Myocyte (in vitro differentiated cells): ENCODE data around the gene GPR141. TPM values are rescaled to one million over a fixed set of nuclear protein-coding genes. Genes with fewer than 3 reads are reported as not detected.

Experiments
- DNase-seq: peaks from one replicate; pipeline ENCODE4 v3.0.0-alpha.2; 2012; ENCODE audit warnings: low read depth
- polyA plus RNA-seq: library from polyadenylated mRNA; unstranded; fragments of >200 nt; gene quantifications from one replicate; pipeline ENCODE4 v1.2.1, GENCODE V29; 2012; ENCODE audit warnings: missing spikeins
- total RNA-seq: library from RNA; depleted of rRNA; stranded (reverse); fragments of >200 nt; gene quantifications from 2 replicates; pipeline ENCODE4 v1.2.3, GENCODE V29; 2014

The GPR141 gene, protein sequence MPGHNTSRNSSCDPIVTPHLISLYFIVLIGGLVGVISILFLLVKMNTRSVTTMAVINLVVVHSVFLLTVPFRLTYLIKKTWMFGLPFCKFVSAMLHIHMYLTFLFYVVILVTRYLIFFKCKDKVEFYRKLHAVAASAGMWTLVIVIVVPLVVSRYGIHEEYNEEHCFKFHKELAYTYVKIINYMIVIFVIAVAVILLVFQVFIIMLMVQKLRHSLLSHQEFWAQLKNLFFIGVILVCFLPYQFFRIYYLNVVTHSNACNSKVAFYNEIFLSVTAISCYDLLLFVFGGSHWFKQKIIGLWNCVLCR
- total RNA-seq: not detected in 2 replicates
- not detected for polyA plus RNA-seq

DNA sequence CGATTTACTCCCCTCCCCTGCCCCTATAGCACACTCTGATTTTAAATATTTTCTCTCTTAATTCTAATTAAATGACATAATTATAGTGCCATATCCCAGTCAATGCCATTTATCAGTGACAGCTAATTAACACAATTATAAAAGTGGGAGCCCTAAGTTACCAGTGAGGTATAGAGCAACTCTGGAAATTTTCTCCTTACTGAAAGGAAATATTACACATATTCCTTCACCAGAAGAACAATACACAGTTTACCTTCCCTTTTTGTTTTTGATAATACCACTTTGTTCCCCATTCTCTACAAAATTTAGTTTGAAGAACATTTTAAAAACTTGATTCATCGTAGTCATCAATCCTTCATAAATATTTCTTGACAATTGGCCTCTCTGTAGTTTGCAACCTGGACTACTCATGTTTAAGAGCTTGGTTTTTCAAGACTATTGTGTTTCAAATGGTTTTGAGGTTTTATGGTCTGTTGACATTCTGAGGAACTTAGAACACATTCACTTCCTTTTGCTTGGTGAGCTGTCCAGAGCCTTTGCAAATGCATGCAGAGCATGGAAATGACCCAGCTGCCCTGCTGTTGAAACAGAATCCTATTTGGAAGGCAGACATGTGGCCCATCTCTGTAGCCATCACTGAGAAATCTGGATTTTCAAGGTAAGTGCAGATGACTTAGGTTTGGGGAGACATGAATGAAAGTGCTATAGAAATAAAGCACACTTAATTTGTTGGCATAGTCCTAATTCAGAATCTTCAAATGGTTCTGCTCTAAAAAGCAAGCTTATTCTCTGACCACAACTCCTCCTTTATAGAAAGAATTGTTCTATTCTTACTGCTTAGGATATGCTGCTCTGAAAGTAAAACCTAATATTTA, at the start of gene GPR141:
Gene GPR141 (plus strand): TSS at position 521 of the 875 bp plus-strand sequence. CDS start 56,628 bp downstream, outside the sequence.
- no peak for DNase-seq

DNA sequence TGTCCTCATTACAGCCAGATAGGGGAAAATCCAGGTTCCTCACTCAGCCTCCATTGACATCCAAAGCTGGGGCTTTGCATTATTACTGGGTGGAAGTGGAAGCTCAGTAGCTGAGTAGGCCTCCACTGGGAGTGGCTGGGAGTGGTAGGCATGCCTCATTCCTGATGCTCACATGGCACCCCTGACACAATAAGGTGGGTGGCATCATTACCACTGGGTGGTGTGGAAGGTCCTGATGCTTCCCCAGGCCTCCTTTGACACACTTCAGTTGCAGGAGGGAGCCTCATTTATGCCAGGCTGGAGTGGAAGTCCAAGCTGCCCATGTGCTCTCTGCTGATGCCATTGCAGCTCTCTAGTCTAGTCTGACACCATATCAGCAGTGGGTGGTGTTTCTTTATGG, 48.2 kb upstream of the GPR141 start:
- no peak for DNase-seq

DNA sequence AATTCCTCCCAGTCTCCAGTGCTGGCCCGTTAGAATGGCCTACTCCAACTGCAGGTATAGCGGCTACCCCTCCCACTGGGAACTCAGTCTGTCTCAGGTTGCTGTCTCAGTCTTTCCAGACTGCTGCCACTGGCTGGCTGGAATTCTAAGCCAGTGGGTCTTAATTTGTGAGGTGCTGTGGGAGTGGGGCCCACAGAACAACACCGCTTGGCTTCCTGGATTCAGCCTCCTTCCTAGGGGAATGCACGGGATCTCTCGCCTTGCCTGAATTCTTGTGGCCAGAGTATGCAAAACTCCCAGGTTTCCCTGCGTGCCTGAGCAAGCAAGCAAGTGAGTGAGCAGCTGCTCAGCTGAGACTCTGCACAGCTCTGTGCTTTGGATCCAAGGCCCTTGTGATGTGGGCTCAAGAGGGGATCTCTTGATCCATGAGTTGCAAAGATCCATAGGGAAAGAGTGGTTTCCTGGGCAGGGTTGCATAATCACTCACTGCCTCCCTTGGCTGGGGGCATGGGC, 41.5 kb upstream of the GPR141 start:
- DNase-seq: no peak

DNA sequence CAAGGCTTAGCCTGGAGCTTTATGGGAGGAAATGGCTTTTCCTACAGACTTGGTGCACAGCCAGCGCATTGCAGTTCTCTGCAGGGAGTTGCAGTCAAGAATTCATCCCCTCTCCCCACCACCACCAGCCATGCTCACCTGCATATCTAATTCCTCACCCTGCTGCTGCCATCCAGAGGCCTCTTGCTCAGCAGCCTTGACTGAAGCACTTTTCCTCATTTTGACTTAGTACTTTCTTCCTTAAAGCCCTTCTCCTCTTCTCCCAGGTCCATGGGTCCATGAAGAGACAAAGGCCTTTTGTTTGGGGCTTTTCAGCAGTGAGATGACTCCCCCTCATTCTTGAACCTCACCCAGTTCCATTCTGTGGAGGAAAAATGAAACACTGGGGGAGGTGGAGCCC, 39.7 kb upstream of the GPR141 start:
- no peak for DNase-seq

DNA sequence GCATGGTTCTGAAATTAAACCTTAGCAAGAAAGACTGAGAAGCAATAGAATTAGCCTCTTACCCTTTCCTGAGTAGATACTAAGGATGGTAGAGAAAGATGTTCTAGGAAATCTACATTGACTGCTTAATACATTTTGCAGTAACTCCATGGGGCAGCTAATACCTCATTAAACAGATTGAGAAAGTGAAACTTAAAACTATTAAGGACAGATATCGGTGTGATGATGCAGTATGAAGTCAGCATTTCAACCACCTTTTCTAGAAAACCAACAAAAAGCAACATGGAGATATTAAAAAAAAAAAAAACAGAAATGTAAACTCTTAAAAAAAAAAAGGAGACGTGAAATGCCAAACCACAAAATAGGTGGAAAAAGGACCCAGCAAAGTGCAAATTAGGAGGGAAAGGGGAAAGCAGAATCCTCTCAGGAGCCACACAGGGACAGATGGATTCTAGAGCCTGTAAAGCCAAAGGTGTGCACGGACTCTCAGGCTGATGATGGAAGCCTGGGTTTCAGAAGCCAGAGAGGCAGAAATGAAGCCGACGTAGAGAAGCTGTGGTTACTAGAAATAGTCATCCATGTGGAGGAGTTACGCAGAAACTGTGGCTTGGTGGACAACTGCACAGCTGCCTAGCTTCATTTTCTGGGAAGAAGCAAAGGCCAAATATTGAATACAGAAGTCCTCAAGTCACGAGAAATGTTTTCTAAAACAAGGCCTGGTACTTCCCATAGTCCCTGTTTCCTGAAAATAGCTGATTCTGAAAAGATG, 38.1 kb upstream of the GPR141 start:
- no peak for DNase-seq

DNA sequence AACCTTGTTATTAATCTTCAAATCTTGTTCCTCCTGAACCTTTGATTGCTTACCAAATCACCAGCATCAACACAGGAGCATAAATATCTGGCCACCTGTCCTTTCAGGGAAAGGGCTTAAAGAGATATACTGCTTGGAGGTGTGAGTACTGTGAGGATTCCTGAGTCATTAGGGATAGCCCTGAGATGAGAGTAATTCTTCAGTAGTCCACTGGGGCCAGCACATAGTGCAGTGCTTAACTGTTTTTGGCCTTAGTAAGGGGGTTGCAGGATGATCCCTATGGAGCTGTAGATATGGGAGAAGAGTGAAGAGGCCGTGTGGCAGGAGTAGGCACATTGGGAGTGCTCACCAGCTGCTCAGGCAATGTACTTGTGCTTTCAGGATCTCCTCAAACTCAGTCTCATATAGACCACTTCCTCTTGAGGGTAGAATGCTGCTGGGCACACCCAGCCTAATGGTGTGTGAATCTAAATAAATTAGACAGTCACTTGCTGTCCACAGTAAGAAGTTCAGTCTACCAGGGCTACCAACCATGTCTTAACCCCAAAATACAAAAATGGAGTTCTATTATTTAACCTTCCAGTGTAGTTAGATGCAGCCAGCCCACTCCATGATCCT, 26.5 kb upstream of the GPR141 start:
- DNase-seq: no peak

DNA sequence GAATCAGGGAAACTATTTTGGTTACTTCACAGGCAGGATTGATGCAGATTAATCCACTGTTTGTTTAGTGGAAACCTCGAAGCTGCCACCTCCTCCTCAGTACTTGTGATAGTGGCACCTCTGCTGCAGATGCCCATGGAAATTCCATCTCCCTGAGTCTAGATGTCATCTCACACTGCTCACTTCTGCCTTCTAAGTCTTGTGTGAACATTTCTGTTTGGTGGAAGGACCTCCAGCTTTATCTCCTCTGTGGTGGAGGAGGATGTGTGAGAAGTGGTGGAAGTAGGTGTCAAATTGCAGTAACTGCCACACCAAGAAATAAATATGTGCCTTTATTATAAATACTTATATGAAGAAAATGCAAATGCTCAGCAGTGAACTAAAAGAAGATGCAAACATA, 25.8 kb upstream of the GPR141 start:
- DNase-seq: no peak

DNA sequence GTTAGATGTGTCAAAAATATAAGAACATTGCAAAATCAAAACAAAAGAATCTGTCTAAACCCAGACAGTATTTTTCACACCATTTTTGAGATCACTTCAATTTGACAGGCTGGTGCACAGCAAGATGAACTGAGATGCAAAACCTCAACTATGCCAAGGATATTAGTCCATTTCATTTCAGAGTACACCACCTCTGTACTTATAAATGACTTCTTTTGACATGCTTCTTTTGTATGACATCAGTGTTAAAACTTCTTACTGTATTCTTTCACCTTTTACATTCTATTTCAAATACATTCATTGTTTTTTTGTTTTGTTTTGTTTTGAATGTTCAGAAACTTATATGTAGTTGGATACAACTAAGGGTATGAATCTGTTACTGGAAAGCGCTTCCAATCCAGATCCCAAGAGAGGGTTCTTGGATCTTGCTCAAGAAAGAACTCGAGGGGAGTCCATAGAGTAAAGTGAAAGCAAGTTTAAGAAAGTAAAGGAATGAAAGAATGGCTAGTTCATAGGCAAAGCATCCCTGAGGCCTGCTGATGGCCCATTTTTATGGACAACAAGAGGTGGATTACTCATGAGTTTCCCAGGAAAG, 23.5 kb upstream of the GPR141 start:
- no peak for DNase-seq

DNA sequence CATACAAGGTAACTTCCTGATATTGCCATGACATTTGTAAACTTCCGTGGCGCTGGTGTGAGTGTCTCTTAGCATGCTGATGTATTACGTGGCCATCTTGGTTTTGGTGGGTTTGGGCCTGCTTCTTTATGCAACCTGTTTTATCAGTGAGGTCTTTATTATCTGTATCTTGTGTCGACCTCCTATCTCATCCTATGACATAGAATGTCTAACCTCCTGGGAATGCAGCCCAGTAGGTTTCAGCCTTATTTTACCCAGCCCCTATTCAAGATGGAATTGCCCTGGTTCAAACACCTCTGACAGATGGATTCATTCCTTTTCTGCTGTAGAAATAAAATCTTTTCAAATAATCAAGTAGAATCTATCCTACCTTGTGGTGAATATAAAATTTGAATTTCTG, 23.0 kb upstream of the GPR141 start:
- DNase-seq: no peak

DNA sequence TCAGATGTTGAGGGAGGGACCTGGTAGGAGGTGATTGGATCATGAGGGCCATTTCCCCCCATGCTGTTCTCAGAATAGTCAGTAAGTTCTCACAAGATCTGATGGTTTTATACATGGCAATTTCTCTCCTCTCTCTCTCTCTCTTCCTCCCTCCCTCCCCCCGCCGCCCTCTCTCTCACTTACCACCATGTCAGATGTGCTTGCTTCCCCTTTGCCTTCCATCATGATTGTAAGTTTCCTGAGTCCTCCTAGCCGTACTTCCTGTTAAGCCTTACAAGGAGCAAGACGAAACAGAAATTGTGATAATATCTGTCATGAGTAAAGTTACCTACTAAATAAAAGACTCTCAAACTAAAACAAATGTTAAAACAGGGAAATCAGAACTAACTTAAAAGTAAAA, 19.9 kb upstream of the GPR141 start:
- no peak for DNase-seq

DNA sequence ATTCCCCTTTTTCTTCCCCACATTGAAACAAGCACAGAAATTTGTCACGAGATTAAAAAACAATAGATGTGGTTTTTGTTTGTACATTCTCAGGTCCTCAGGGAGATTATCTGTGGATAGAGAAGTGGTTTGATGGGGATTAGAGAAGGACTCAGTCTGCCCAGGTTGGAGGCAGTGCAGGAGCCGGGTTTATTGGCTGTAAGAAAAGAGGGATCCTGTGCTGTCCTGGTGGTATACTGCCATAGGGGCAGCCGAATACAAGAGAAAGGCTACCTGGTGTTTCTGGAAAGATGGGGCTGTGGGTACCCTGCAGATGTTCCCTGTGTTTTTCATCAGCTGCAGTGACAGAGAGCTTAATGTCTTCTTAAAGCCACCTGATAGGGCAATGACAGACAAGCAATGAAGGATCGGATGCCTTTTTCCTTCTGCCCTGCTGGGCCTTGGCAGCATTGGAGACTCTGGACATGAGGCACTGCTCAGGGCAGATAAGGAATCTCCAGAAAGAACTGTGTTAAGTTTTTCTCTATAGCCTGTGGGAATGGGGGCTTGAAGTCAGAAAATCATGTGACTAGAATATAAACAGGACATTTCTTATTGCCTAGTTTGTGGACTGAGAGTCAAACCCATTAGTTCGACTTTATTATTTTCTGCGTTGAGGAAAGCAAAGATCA, 18.1 kb upstream of the GPR141 start:
- DNase-seq: no peak

DNA sequence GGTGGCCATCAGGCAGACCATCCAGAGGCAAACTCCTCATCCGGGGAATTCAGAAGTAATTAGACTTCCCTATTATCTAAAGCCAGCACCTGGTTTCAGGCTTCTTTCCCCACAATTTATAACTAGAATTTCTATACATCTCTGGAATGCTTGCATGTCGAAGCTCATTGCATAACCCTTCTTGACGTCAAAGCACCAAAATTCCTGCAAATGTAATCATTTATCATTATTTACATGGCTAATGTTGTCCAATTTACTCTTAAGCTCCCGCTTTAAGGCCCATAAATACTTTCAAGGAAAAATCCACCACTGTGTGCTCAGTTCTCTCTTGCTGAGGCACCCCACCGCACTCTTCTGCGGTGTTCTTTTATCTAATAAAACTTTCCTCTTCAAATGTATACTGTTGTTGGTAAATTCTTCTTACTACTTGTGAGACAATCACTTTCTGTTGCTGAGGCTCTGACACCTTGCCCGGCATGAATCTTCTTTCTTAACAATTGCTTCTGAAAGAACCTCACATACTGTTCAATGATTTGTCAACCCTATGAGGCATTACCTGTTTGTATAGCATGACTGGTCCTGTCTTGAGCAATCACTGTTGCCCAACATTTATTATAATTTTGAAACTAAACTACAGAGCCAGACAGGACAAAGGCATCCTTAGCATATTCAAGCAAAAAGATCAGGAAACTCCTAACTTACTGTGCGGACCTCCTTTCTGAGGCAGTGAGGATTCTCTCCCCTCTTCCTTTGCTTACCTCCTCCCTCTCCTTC, 17.4 kb upstream of the GPR141 start:
- DNase-seq: no peak

DNA sequence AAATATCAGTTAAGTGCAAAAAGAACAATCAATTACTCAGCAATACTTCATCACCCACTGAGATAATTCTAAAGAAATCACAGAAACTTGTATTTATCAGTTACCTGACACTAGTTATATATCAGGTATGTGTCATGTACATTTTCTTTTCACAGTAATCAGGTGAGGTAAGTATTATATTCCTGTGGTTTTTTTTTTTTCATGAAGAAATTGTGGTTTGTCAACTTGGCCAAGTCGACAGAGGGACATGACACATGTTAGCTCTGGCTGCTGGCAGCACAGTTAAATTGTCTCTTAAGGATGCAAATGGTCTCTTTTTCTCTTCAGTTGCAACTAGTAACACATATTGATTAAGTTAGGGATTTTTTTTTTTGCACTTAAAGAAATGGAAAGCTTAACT, 13.7 kb upstream of the GPR141 start:
- DNase-seq: no peak

DNA sequence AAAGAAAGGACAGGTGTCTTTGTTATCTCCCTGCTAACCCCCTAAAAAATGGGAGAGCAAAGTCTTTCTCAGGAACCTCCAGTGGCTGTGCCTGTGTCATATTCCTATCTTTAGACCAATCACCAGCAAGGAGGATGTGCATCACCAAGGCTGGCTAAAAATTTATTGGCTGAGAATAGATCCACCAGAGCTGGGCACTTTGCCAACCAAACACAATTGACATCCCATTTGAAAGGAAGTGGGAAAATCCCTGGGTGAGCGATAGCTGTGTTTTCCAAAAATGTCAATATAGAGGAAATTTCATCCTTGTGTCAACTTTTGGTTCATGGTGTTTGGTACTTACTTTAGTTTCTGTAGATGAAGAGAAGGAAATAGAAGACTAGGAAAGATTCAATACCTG, 13.1 kb upstream of the GPR141 start:
- no peak for DNase-seq

DNA sequence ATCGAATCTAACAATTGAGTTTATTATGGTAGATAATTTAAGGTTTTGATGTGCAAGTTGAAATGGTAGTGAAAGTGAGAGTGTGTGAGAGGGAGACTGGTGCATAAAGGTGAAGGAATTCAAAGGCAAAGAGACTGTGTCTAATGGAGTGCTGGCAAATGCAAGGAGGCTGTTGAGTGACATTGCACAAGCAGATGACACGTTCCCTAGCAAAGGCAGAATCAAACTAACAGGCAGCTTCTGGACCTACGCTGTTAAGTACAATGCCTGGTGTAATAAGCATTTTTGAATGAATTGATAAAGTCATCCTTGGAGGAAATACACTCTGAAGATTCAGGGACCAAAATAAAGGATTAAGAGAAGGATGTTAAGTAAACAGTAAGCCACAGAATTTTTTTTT, 11.7 kb upstream of the GPR141 start:
- DNase-seq: no peak

DNA sequence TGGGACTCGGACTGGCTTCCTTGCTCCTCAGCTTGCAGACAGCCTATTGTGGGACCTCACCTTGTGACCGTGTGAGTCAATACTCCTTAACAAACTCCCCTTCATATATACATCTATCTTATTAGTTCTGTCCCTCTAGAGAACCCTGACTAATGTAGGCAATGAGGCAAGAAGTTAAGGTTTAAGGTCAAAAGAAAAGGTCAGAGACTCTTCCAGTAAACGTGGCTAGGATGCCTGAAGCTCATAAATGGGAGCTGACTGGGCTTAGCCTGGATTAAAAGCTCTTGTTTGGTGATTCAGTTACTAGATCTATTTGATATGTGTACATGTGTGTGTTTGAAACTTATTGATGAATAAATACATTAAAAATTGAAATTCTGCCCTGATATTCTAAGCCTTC, 10.6 kb upstream of the GPR141 start:
- no peak for DNase-seq

DNA sequence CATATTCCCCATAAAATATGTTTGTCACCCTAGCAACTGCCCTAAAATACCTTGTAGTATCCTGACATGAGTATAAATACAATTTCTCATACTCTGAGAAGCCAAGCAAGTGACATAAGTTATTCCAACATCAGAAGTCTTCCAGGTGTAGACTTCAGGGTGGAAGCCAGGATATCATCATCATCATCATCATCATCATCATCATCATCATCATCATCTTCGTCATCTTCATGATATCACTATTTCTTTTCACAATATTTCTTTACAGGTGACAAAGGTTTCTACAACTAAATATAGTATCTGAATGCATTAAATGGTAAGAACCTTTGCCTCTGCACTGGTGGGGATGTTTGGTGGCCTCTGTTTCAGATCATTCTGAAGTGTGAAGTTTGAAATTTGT, 10.0 kb upstream of the GPR141 start:
- no peak for DNase-seq

DNA sequence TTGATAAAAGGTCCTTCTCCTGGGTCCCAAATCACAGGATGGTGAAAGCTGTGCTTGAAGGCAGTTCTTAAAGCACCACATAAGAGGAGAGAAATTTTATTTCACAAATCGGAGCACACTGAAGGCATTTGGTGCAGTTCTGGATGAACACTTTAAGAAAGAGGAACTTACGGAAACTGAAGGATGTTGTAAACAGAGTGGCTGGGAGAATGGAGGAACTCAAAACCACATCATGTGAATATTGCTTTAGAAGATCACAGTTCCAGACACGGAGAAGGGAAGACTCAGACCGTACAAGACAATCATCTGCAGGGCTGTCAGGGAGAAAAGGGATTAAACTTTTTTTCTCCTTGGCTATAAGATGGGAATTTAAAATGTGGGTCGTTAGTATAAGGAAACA, 9.0 kb upstream of the GPR141 start:
- no peak for DNase-seq

DNA sequence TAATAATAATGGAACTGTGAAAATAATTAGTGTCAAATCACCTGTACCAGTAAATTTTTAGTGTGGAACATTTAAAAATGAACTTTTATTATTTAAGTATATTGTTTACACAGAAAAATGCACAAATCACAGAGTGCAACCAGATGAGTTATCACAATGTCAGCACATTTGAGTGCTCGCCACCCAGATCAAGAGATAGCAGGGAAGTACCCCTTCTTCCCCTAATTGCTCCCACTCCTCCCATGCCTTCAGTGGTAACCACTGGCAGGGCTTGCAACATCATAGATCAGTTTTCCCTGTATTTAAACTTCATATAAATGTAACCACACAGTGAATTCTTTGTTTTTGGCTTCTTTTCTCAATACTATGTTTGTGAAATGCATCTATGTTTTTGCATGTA, 7.8 kb upstream of the GPR141 start:
- no peak for DNase-seq
